ENCODE measurements around the gene ZFYVE16. TPM values are rescaled to one million over a fixed set of nuclear protein-coding genes. Genes with fewer than 3 reads are reported as not detected.

ZFYVE16 gene
- total RNA-seq, 1 experiment from 2014 or later: 9.7 TPM

DNA sequence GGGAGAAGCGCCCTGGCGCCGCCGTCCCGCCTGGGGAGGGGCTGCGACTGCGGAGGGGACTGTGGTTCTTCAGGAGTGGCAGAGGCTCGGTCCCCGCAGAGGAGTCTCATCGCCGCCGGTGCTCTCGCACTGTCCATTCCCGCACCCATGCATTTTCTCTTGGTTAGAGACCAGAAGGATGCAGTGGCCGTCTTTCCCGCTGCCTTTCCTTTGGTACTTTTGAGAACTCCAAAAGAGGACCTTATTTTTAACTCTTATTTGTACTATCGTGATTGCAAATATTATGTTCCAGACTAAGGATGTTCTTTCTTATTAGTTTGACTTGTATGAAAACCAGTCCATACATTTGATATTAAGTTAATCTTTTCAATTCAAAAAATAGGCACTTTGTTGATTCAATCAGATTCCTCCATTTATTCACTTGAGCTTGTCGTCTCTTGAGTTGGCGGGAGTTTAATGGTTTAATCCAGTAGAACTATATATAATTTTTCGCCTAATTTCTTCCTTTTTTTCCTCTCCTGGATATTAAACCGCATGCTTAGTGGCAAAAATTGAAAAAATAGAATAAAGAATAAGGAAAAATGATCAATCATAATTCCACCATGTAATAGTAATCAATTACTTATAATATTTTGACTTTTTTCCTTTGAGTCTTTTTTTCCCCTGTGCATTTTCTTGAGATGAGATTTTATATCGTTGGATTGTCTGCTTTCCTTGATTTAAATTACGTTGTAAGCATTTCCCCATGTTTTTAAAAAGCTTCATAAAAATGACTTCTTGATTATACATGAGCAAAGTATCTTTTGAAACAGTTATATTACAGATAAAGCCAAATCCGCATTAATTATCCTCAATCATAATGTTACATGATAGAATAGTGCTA, 861 bp downstream of the ZFYVE16 start:
- Histone ChIP-seq H3K9me2 (replicated peaks; ENCODE audit: low read length) (no peaks in the 10 kb centered on the region), H3K27me3 (ENCODE audit: low read length) (no peaks in the 10 kb centered on the region), H4K20me1 (ENCODE audit: low read length) (0 out of 2 replicates have a peak, but pooled peaks cover 7% of the 10 kb centered on the region), H3K27ac (ENCODE audit: low read length) (no peak overlapping the region), H2AFZ (ENCODE audit: low read length) (peak overlapping the region; percentile 94), H3K4me1 (ENCODE audit: insufficient read depth, low read length) (peaks cover 7% of the 10 kb centered on the region; the same call in 1 of the 2 replicates), H3K9ac (ENCODE audit: low read length) (peak overlapping the region; percentile 88), H3K9me3 (ENCODE audit: low read length) (no peaks in the 10 kb centered on the region), H3K36me3 (ENCODE audit: low read depth, low read length) (no peaks in the 10 kb centered on the region), H3K4me2 (ENCODE audit: low read length) (peak overlapping the region; percentile 94), H3K79me2 (ENCODE audit: low read length) (peaks cover 35% of the 10 kb centered on the region), H3F3A (ENCODE audit: low read length, unreplicated experiment) (no peaks in the 10 kb centered on the region), H3K4me3 (ENCODE audit: low read length) (peak overlapping the region; percentile 82)
- BruUV-seq (replicated peaks): TSS peak; percentile 53
- intact Hi-C loops (cut with micrococcal nuclease): loop anchor here (2.0 to 5.0 kb wide), 2 partner anchors 61 to 80 kb away; partner anchors contain the start of gene FAM151B
- DNase-seq (peak; percentile 52), ATAC-seq (peak; percentile 67)
- CTCF ChIA-PET: interaction anchor here (0.9 kb wide), 1 partner anchor 62 kb away, joined by 3 read pairs; no protein-coding TSS in a partner anchor
- POLR2A ChIA-PET (ENCODE audit: unreplicated experiment): interaction anchor here (0.6 kb wide), 2 partner anchors 18 to 895 kb away, joined by 3 read pairs; no protein-coding TSS in a partner anchor
- no peak for TF ChIP-seq EZH2phosphoT487 (IDR thresholded peaks at IDR 0.05; ENCODE audit: borderline replicate concordance, low read length)
- TF ChIP-seq, protein P1, sequence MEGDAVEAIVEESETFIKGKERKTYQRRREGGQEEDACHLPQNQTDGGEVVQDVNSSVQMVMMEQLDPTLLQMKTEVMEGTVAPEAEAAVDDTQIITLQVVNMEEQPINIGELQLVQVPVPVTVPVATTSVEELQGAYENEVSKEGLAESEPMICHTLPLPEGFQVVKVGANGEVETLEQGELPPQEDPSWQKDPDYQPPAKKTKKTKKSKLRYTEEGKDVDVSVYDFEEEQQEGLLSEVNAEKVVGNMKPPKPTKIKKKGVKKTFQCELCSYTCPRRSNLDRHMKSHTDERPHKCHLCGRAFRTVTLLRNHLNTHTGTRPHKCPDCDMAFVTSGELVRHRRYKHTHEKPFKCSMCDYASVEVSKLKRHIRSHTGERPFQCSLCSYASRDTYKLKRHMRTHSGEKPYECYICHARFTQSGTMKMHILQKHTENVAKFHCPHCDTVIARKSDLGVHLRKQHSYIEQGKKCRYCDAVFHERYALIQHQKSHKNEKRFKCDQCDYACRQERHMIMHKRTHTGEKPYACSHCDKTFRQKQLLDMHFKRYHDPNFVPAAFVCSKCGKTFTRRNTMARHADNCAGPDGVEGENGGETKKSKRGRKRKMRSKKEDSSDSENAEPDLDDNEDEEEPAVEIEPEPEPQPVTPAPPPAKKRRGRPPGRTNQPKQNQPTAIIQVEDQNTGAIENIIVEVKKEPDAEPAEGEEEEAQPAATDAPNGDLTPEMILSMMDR (conservative IDR thresholded peaks at IDR 0.05; ENCODE audit: low read depth, low read length): no peak
- TF ChIP-seq EZH2 (IDR thresholded peaks at IDR 0.05; ENCODE audit: low read length, unreplicated experiment): no peak

DNA sequence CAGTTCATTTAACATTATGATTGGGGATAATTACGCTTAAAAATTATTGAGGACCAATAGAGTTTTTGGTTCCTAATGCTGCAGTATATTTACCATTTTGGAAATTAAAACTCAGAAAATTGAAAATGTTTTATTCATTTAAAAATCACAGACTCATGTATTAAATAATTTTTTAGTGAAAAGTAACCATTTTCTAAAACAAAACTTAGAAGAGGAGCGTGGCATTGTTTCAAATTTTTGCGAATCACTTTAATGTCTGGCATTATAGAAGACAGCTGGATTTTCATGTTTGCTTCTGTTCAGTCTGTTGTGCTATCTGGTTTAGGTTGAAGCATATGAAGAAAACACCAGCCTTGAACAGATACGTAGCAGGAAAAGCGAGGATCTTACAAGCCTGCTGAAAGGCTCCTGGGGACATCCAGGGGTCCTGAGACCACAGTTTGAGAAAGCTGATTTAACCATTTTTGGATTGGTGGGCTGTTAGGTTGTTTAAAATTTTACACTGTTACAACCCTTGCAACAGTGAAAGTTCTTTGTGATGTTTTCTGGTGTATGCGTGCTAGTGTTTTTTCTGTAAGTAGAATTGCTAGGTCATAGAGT, 1.6 kb downstream of the ZFYVE16 start:
- intact Hi-C loops (cut with micrococcal nuclease): loop anchor here (2.0 to 5.0 kb wide), 2 partner anchors 62 to 79 kb away; partner anchors contain the start of gene FAM151B
- Histone ChIP-seq H3K36me3 (ENCODE audit: low read depth, low read length) (no peaks in the 10 kb centered on the region), H4K20me1 (ENCODE audit: low read length) (0 out of 2 replicates have a peak, but pooled peaks cover 7% of the 10 kb centered on the region), H3K9me2 (replicated peaks; ENCODE audit: low read length) (no peaks in the 10 kb centered on the region), H2AFZ (ENCODE audit: low read length) (no peak overlapping the region; the same call in 1 of the 2 replicates), H3K4me3 (ENCODE audit: low read length) (peak overlapping the region; percentile 82), H3K9ac (ENCODE audit: low read length) (peak overlapping the region; percentile 88), H3K27ac (ENCODE audit: low read length) (no peak overlapping the region), H3K9me3 (ENCODE audit: low read length) (no peaks in the 10 kb centered on the region), H3K4me2 (ENCODE audit: low read length) (peak overlapping the region; percentile 94), H3K27me3 (ENCODE audit: low read length) (no peaks in the 10 kb centered on the region), H3K4me1 (ENCODE audit: insufficient read depth, low read length) (peaks cover 7% of the 10 kb centered on the region; the same call in 1 of the 2 replicates), H3K79me2 (ENCODE audit: low read length) (peaks cover 35% of the 10 kb centered on the region), H3F3A (ENCODE audit: low read length, unreplicated experiment) (no peaks in the 10 kb centered on the region)
- DNase-seq (no peak), ATAC-seq (no peak)
- CTCF ChIA-PET: no interaction called here
- no TSS peak for BruUV-seq (replicated peaks)
- TF ChIP-seq, protein P1 (conservative IDR thresholded peaks at IDR 0.05; ENCODE audit: low read depth, low read length): no peak
- no peak for TF ChIP-seq EZH2phosphoT487 (IDR thresholded peaks at IDR 0.05; ENCODE audit: borderline replicate concordance, low read length)
- no peak for TF ChIP-seq EZH2 (IDR thresholded peaks at IDR 0.05; ENCODE audit: low read length, unreplicated experiment)
- POLR2A ChIA-PET (ENCODE audit: unreplicated experiment): no interaction called here

Measured in PC-3 (cell line).